ENCODE measurements around the gene ATF6.

The ATF6 gene

DNA sequence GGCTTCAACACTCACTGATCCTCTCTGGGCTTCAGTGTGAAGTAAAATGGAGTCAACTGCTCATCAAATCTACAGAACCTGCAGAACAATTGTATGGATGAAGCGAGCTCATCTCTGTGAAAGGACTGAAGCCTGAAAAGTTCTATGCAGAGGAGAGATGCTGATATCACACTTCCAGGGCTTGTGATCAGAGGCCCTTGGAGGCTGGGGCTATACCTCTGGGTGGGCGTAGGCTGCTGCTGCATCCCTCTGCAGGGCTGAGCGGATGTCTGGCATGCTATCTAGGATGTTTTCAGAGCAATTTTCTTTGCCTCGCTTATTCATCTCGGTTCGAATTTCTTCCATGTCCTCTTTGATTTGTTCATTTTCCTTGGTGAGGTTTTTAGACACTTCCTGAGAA lies 240.0 kb downstream of the ATF6 start:
- Histone ChIP-seq H3K27me3 (ENCODE audit: insufficient read depth, low read length) (no peaks in the 10 kb centered on the region), H3K9ac (ENCODE audit: low read depth, low read length) (no peak overlapping the region), H3K36me3 (ENCODE audit: insufficient read depth, low read length) (no peaks in the 10 kb centered on the region), H3K4me3 (ENCODE audit: low read length) (no peak overlapping the region), H3K27ac (ENCODE audit: low read depth, low read length) (no peak overlapping the region), H3K9me3 (ENCODE audit: insufficient read depth, low read depth, low read length) (no peaks in the 10 kb centered on the region), H3K4me1 (ENCODE audit: insufficient read depth, low read length) (peaks cover 5% of the 10 kb centered on the region; the same call in 1 of the 2 replicates)
- WGBS, result 90% methylated on average over 6 of the region's 6 CpGs

DNA sequence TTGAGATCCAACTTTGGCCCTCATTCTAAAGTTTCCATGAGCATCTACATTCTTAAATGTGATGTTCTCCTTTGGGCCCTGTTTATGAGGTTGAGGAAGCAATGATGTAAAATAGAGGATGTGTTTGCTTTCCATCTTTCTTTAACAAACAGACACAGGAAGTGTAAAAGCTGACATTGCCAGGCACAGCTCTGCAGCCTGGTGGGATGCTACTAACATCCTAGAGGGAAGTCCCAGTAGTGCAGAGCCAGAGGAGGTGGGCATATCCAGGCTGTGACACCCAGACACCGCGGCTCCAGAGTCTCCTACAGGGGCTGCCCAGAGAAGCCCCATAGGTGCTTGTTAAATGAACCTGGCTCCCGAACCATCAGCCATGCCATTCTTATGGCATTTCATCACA lies 241.3 kb downstream of the ATF6 start:
- no peaks in the 10 kb centered on the region for H3K27me3 ChIP-seq (ENCODE audit: insufficient read depth, low read length)
- H3K36me3 ChIP-seq (ENCODE audit: insufficient read depth, low read length), result no peaks in the 10 kb centered on the region
- no peak overlapping the region for H3K9ac ChIP-seq (ENCODE audit: low read depth, low read length)
- 90% methylated on average over 3 of the region's 3 CpGs for WGBS
- no peaks in the 10 kb centered on the region for H3K9me3 ChIP-seq (ENCODE audit: insufficient read depth, low read depth, low read length)
- H3K4me3 ChIP-seq (ENCODE audit: low read length), result no peak overlapping the region
- H3K27ac ChIP-seq (ENCODE audit: low read depth, low read length), result no peak overlapping the region
- peaks cover 5% of the 10 kb centered on the region; the same call in 1 of the 2 replicates for H3K4me1 ChIP-seq (ENCODE audit: insufficient read depth, low read length)

DNA sequence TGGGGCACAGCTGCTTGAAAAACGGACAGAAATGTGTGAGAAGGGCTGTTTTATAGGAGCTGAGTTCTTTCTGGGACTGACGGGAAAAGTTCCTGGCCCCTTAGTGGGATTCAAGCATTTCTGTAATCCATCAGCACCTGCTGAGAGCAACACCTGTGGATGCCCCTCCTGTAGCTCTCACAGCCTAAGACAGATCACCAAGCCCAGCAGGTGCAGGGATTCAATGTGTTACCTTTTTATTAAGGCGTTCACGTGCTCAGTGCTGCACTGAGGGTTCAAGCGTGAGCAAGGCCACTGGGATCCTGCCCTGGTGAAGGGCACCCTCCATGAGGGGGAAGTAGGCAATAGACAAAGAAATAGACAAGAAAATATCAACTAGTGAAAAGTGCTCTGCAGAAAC lies 242.7 kb downstream of the ATF6 start:
- WGBS, result 79% methylated on average over 5 of the region's 5 CpGs
- 0 out of 2 replicates have a peak, but pooled peaks cover under 1% of the 10 kb centered on the region for H3K4me1 ChIP-seq (ENCODE audit: insufficient read depth, low read length)
- no peak overlapping the region for H3K4me3 ChIP-seq (ENCODE audit: low read length)
- no peaks in the 10 kb centered on the region for H3K36me3 ChIP-seq (ENCODE audit: insufficient read depth, low read length)
- no peak overlapping the region for H3K9ac ChIP-seq (ENCODE audit: low read depth, low read length)
- no peak overlapping the region for H3K27ac ChIP-seq (ENCODE audit: low read depth, low read length)
- H3K9me3 ChIP-seq (ENCODE audit: insufficient read depth, low read depth, low read length), result no peaks in the 10 kb centered on the region
- no peaks in the 10 kb centered on the region for H3K27me3 ChIP-seq (ENCODE audit: insufficient read depth, low read length)

DNA sequence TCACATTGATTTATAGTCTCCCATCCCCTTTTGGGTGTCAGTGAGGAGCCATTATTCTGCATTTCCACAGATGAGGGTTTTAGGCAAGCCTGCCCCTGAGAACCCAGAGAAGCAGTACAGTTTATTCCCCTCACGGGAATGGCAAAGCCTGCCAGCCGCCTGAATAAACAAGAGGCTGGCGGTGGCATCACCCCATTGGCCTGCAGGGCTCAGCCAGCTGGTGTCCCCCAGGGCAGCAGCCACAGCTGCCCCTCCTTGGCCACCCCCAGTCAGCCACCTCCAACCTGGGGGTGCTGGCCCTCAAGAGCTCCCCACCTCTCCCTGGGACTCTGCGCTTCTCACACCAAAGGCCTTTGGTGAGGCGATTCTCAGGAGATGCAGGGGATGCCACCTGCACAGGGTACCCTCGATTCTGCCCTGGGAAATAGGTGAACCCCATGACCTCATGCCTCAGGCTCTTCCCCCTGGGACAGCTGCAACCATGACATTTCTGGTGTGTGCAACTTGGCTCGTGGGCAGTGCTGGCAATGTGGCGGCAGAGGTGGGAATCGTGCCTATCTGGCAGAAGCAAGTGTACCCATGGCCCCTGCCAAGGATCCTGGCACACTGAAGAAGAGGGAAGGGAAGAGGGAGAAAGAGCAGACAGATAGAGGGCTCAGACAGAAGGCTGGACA lies 243.5 kb downstream of the ATF6 start:
- peaks cover 5% of the 10 kb centered on the region; the same call in 1 of the 2 replicates for H3K4me1 ChIP-seq (ENCODE audit: insufficient read depth, low read length)
- WGBS, result 82% methylated on average over 9 of the region's 9 CpGs
- H3K36me3 ChIP-seq (ENCODE audit: insufficient read depth, low read length), result no peaks in the 10 kb centered on the region
- H3K27me3 ChIP-seq (ENCODE audit: insufficient read depth, low read length), result no peaks in the 10 kb centered on the region
- H3K9me3 ChIP-seq (ENCODE audit: insufficient read depth, low read depth, low read length), result no peaks in the 10 kb centered on the region
- no peak overlapping the region for H3K4me3 ChIP-seq (ENCODE audit: low read length)
- no peak overlapping the region for H3K27ac ChIP-seq (ENCODE audit: low read depth, low read length)
- no peak overlapping the region for H3K9ac ChIP-seq (ENCODE audit: low read depth, low read length)

DNA sequence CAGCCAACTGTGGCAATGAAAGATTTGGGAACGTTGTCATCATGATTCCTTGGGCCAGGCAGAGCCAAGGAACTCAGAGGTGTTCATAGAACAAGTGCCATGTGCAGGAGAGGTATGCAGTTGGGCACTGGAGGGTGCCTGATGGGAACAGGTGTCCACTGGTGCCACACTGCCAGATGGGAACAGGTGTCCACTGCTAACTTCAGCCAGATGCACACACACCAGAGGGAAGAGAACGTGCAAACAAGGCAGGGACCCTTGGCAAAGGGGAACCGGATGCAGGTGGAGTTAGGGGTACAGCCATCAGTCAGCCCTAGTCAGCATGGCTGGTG lies 244.0 kb downstream of the ATF6 start:
- H3K9me3 ChIP-seq (ENCODE audit: insufficient read depth, low read depth, low read length), result no peaks in the 10 kb centered on the region
- H3K36me3 ChIP-seq (ENCODE audit: insufficient read depth, low read length), result no peaks in the 10 kb centered on the region
- H3K27ac ChIP-seq (ENCODE audit: low read depth, low read length), result no peak overlapping the region
- H3K4me1 ChIP-seq (ENCODE audit: insufficient read depth, low read length), result peaks cover 5% of the 10 kb centered on the region; the same call in 1 of the 2 replicates
- 89% methylated on average over 3 of the region's 3 CpGs for WGBS
- no peak overlapping the region for H3K9ac ChIP-seq (ENCODE audit: low read depth, low read length)
- H3K4me3 ChIP-seq (ENCODE audit: low read length), result no peak overlapping the region
- no peaks in the 10 kb centered on the region for H3K27me3 ChIP-seq (ENCODE audit: insufficient read depth, low read length)

DNA sequence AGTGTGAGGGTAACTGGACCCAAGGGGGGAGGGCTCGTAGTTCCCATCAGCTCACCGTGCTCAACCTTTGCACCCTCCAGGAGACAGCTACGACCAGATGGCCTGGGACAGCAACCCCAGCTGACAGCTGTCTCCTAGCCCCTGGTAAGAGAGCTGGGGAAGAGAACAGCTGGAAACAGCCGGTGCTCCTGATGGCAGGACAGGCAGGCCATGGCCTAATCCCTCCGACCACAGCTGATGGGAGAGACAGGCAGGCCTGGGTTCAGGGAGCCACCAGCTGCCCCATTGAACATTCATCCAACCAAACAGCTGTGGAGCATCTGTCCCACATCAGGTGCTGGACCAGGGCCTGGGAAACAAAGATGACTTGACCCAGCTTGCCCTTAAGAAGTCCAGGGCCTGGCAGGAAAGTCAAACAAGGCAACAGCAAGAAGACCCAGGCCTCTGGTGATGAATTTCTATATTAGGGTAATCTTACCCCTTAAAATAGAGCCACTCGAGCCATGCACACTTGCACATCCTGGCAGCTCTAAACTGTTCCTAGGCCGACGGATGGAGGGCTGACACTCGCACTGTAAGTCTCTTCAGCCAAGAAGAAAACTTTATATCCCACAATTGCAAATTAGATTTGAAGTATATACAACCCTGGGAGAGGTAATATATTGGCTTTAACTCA lies 245.4 kb downstream of the ATF6 start:
- Histone ChIP-seq H3K27me3 (ENCODE audit: insufficient read depth, low read length) (no peaks in the 10 kb centered on the region), H3K36me3 (ENCODE audit: insufficient read depth, low read length) (no peaks in the 10 kb centered on the region), H3K9me3 (ENCODE audit: insufficient read depth, low read depth, low read length) (no peaks in the 10 kb centered on the region), H3K4me1 (ENCODE audit: insufficient read depth, low read length) (peaks cover 5% of the 10 kb centered on the region; the same call in 1 of the 2 replicates), H3K9ac (ENCODE audit: low read depth, low read length) (no peak overlapping the region), H3K27ac (ENCODE audit: low read depth, low read length) (no peak overlapping the region), H3K4me3 (ENCODE audit: low read length) (no peak overlapping the region)
- WGBS, result 92% methylated on average over 9 of the region's 9 CpGs

DNA sequence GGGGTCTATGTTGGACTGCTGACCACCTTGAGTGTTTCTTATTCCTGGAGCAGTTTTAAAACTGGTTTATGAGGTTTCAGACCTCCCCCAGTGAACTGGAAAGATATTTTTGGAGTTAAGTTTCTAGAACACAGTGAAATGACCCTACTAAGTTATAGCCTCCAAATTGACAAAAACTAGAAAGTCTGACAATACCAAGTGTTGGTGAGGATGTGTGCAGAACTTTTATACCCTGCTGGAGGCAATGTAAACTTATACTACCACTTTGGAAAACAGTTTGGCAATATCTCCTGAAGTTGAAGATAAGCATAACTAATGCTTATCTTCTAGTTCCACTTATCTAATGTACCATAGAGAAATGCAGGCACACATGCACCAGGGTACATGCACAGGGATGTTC lies 247.2 kb downstream of the ATF6 start:
- Histone ChIP-seq H3K9me3 (ENCODE audit: insufficient read depth, low read depth, low read length) (no peaks in the 10 kb centered on the region), H3K9ac (ENCODE audit: low read depth, low read length) (no peak overlapping the region), H3K4me1 (ENCODE audit: insufficient read depth, low read length) (peaks cover 5% of the 10 kb centered on the region; the same call in 1 of the 2 replicates), H3K36me3 (ENCODE audit: insufficient read depth, low read length) (no peaks in the 10 kb centered on the region), H3K27me3 (ENCODE audit: insufficient read depth, low read length) (no peaks in the 10 kb centered on the region), H3K27ac (ENCODE audit: low read depth, low read length) (no peak overlapping the region), H3K4me3 (ENCODE audit: low read length) (no peak overlapping the region)
